ENCODE results near the gene BANF2.

BANF2 gene

DNA sequence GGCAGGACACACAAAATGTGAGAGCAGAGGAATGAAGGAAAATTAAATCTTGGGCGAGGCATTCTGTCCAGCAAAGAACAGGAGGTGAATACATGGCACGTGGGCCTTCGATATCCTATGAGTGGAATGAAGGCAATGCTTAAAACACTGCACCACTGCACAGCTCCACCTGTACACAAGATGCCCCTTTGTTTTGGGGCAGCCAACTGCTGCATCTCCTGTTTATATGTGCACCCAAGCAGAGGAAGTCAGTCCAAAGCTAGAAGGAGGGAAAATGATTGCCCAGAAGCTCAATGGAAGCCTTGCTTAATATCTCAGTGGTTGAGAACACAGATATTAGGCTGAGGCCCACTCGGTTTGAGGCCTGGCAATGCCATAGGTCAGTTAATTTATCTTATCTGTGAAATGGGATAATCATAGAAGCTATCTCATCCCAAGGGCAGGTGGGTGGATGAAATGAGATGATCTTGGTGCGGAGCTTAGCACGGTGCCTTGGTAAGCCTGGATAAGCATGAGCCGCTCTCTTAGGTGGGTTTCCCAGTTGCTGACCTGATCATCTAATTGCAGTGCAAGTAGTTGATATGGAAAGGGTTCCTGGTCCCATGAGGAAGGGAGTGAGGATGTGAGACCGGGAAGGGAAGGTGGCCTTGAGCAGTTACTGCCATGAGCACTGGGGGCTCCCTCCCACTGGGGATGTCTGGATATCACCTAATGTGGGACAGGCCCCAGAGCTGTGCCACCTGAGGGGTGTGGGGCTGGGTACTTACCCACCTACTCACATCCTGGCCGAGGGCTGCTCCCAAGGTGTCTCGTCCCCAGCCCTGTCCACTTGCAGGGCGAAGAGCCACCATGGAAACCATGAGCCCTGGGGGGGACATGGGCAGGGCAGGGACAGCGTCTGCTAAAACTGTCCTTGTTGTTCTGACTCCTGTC lies 9.9 kb downstream of the BANF2 start:
- no peak overlapping the region for H3K27ac ChIP-seq (ENCODE audit: low read length)
- no peaks in the 10 kb centered on the region for H3K36me3 ChIP-seq (ENCODE audit: control insufficient read depth in 2 of 2, insufficient read depth in 2 of 2, low read length in 2 of 2)
- H3K9me3 ChIP-seq (ENCODE audit: control insufficient read depth in 2 of 2, low read length in 2 of 2), result no peaks in the 10 kb centered on the region
- H3K27me3 ChIP-seq (ENCODE audit: control insufficient read depth in 1 of 2, insufficient read depth in 2 of 2, low read length in 2 of 2), result no peaks in the 10 kb centered on the region
- H3K4me1 ChIP-seq (ENCODE audit: control insufficient read depth, insufficient read depth, low read length), result peaks cover 16% of the 10 kb centered on the region
- no peak overlapping the region for H3K9ac ChIP-seq (ENCODE audit: low read length in 2 of 2)
- no peak overlapping the region for H3K4me3 ChIP-seq (ENCODE audit: low read length in 2 of 2)

DNA sequence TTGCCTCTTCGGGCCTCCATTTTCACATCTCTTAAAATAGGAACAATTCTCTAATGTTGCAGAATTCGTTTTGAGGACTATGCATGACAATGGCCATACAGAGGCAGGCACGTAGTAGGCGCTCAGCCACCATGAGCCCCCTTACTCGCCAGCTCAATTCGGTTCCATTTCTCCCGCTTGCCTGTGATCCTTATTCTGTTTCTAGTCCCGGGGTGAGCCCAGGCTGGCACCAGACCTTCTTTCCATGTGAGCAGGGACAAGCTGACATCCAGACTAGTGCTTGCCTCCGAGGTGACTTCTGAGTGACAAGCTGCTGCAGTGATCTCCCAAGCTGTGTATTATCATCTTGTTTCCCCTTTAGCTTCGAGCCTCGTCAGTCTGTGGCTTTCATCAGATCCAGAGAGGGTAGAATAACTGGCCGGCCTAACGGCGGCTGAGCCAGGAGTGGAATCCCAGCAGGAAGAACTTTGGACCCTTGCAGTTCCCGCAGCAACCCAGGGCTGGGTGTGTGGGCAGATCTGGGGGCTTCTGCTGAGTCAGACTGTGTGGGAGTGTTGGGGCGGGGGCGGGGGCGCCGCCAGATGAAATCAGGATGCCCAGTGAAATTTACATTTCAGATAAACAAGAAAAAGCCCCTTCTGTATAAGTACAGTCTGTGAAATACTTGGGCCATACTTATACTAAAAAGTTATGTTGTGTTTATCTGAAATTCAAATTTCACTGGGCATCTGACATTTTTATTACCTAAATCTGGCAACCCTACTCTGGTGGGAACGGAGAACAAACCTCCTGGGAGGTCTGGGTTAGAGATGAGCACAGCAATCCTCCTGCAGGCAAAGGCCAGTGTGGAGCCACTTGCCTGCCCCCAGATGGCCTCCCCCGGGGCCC lies 10.9 kb downstream of the BANF2 start:
- H3K27me3 ChIP-seq (ENCODE audit: control insufficient read depth in 1 of 2, insufficient read depth in 2 of 2, low read length in 2 of 2), result no peaks in the 10 kb centered on the region
- no peak overlapping the region for H3K9ac ChIP-seq (ENCODE audit: low read length in 2 of 2)
- H3K27ac ChIP-seq (ENCODE audit: low read length), result no peak overlapping the region
- no peaks in the 10 kb centered on the region for H3K9me3 ChIP-seq (ENCODE audit: control insufficient read depth in 2 of 2, low read length in 2 of 2)
- no peak overlapping the region for H3K4me3 ChIP-seq (ENCODE audit: low read length in 2 of 2)
- peaks cover 22% of the 10 kb centered on the region for H3K4me1 ChIP-seq (ENCODE audit: control insufficient read depth, insufficient read depth, low read length)
- no peaks in the 10 kb centered on the region for H3K36me3 ChIP-seq (ENCODE audit: control insufficient read depth in 2 of 2, insufficient read depth in 2 of 2, low read length in 2 of 2)

DNA sequence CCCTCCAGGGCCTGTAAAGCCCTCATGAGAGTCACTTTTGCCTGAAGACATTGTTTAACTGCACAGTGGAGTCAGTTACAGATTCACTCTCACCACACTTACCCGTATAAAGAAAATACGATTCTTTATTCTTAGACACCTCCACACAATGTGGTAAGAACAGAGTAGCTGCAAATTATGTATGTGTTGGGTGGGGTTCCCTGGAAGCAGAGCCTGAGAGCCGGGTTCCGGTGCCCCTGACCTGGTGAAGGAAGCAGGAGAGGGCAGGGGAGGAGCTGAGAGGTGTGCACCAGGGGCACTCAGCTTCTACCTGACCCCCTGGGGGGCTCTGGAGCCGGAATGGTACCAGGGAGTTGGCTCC lies 11.5 kb downstream of the BANF2 start:
- no peak overlapping the region for H3K27ac ChIP-seq (ENCODE audit: low read length)
- H3K9ac ChIP-seq (ENCODE audit: low read length in 2 of 2), result no peak overlapping the region
- peaks cover 22% of the 10 kb centered on the region for H3K4me1 ChIP-seq (ENCODE audit: control insufficient read depth, insufficient read depth, low read length)
- no peaks in the 10 kb centered on the region for H3K9me3 ChIP-seq (ENCODE audit: control insufficient read depth in 2 of 2, low read length in 2 of 2)
- no peaks in the 10 kb centered on the region for H3K27me3 ChIP-seq (ENCODE audit: control insufficient read depth in 1 of 2, insufficient read depth in 2 of 2, low read length in 2 of 2)
- H3K36me3 ChIP-seq (ENCODE audit: control insufficient read depth in 2 of 2, insufficient read depth in 2 of 2, low read length in 2 of 2), result no peaks in the 10 kb centered on the region
- H3K4me3 ChIP-seq (ENCODE audit: low read length in 2 of 2), result no peak overlapping the region

DNA sequence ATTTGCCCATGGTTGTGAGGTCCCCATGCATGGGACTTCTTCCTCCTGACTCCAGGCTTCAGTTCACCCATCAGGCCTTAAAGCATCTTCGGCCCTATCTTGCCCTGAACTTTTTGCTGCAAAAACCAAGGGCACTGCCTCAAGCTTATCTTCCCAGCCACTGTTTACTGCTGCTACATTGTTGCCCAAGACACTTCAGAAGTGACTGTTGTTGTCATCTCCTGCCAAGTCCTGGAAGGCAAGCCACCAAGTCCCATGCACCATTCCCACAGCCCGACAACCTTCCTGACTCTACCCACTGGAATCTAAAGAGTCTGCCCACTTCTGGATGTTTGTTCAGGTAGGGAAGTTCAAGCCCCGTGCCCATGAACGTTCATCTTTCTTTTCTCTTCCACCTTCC lies 12.4 kb downstream of the BANF2 start:
- no peak overlapping the region for H3K27ac ChIP-seq (ENCODE audit: low read length)
- no peaks in the 10 kb centered on the region for H3K36me3 ChIP-seq (ENCODE audit: control insufficient read depth in 2 of 2, insufficient read depth in 2 of 2, low read length in 2 of 2)
- no peak overlapping the region for H3K4me3 ChIP-seq (ENCODE audit: low read length in 2 of 2)
- H3K27me3 ChIP-seq (ENCODE audit: control insufficient read depth in 1 of 2, insufficient read depth in 2 of 2, low read length in 2 of 2), result no peaks in the 10 kb centered on the region
- H3K4me1 ChIP-seq (ENCODE audit: control insufficient read depth, insufficient read depth, low read length), result peaks cover 22% of the 10 kb centered on the region
- H3K9me3 ChIP-seq (ENCODE audit: control insufficient read depth in 2 of 2, low read length in 2 of 2), result no peaks in the 10 kb centered on the region
- H3K9ac ChIP-seq (ENCODE audit: low read length in 2 of 2), result no peak overlapping the region

DNA sequence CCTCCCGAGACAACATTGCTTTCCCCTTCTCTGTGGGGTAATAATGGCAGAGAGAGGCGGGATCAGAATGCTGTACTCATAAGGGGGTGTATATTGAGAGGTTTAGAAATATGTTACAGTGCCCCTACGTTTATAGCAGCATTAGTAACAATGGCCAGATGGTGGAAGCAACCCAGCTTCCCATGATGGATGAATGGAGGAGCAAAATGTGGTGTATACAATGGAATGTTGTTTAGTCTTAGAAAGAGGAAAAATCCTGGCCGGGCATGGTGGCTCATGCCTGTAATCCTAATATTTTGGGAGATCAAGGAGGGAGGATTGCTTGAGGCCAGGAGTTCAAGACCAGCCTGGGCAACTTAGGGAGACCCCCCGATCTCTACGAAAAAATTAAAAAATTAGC lies 12.9 kb downstream of the BANF2 start:
- H3K4me1 ChIP-seq (ENCODE audit: control insufficient read depth, insufficient read depth, low read length), result peaks cover 22% of the 10 kb centered on the region
- no peak overlapping the region for H3K9ac ChIP-seq (ENCODE audit: low read length in 2 of 2)
- H3K27me3 ChIP-seq (ENCODE audit: control insufficient read depth in 1 of 2, insufficient read depth in 2 of 2, low read length in 2 of 2), result no peaks in the 10 kb centered on the region
- no peaks in the 10 kb centered on the region for H3K36me3 ChIP-seq (ENCODE audit: control insufficient read depth in 2 of 2, insufficient read depth in 2 of 2, low read length in 2 of 2)
- no peak overlapping the region for H3K4me3 ChIP-seq (ENCODE audit: low read length in 2 of 2)
- no peak overlapping the region for H3K27ac ChIP-seq (ENCODE audit: low read length)
- no peaks in the 10 kb centered on the region for H3K9me3 ChIP-seq (ENCODE audit: control insufficient read depth in 2 of 2, low read length in 2 of 2)

DNA sequence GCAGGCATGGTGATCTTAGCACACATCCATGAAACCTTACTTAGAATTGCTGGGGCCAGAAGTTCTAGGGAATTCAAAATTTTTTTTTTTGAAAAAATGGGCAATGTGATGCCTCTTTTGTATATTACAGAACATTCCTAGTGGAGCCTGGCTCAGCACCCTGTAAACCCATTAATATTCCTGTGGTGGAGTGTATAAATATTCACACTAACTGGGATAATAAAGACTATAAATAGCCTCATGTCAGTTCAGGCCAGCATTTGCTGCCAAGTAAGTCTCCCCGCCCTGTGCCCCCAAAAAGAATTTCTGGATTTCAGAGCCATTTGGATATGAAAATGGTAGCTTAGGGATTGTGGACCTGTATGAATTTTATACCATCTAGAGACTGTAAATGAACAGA lies 14.8 kb downstream of the BANF2 start:
- Histone ChIP-seq H3K36me3 (ENCODE audit: control insufficient read depth in 2 of 2, insufficient read depth in 2 of 2, low read length in 2 of 2) (no peaks in the 10 kb centered on the region), H3K9ac (ENCODE audit: low read length in 2 of 2) (no peak overlapping the region), H3K27ac (ENCODE audit: low read length) (no peak overlapping the region), H3K4me3 (ENCODE audit: low read length in 2 of 2) (no peak overlapping the region), H3K9me3 (ENCODE audit: control insufficient read depth in 2 of 2, low read length in 2 of 2) (no peaks in the 10 kb centered on the region), H3K4me1 (ENCODE audit: control insufficient read depth, insufficient read depth, low read length) (peaks cover 22% of the 10 kb centered on the region), H3K27me3 (ENCODE audit: control insufficient read depth in 1 of 2, insufficient read depth in 2 of 2, low read length in 2 of 2) (no peaks in the 10 kb centered on the region)

DNA sequence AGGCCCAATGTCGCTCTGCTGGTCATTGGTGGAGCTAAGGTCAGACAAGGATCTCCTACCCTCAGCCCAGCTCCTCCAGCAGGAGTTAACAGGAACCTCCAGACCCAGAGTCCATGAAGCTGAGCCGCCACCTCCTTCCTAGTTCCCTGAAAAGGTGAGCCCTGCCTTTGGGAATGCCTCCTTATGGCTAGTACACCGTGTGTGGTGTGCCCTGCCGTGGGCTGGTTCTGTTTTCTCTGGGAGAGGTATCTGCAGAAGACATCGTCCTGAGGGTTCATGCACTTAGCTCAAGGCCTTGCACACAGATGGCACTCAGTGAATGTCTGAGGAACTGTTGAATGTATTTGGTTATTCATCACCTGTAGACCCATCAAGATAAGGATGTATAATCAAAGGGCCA lies 15.3 kb downstream of the BANF2 start:
- no peak overlapping the region for H3K4me3 ChIP-seq (ENCODE audit: low read length in 2 of 2)
- H3K36me3 ChIP-seq (ENCODE audit: control insufficient read depth in 2 of 2, insufficient read depth in 2 of 2, low read length in 2 of 2), result no peaks in the 10 kb centered on the region
- peaks cover 22% of the 10 kb centered on the region for H3K4me1 ChIP-seq (ENCODE audit: control insufficient read depth, insufficient read depth, low read length)
- H3K27ac ChIP-seq (ENCODE audit: low read length), result no peak overlapping the region
- H3K27me3 ChIP-seq (ENCODE audit: control insufficient read depth in 1 of 2, insufficient read depth in 2 of 2, low read length in 2 of 2), result no peaks in the 10 kb centered on the region
- H3K9ac ChIP-seq (ENCODE audit: low read length in 2 of 2), result no peak overlapping the region
- no peaks in the 10 kb centered on the region for H3K9me3 ChIP-seq (ENCODE audit: control insufficient read depth in 2 of 2, low read length in 2 of 2)

DNA sequence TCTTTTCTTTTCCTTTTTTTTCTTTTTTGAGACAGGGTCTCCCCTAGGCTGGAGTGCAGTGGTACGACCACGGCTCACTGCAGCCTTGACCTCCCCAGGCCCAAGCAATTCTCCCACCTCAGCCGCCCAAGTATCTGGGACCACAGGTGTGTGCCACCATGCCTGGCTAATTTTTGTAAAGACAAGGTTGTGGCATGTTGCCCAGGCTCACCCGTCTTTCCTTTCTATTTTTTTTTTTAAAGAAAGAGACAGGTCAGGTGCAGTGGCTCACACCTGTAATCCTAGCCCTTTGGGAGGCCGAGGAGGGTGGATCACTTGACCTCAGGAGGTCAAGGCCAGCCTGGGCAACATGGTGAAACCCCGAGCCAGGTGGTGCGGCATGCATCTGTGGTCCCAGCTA lies 16.6 kb downstream of the BANF2 start:
- H3K9ac ChIP-seq (ENCODE audit: low read length in 2 of 2), result no peak overlapping the region
- peaks cover 22% of the 10 kb centered on the region for H3K4me1 ChIP-seq (ENCODE audit: control insufficient read depth, insufficient read depth, low read length)
- H3K4me3 ChIP-seq (ENCODE audit: low read length in 2 of 2), result no peak overlapping the region
- H3K9me3 ChIP-seq (ENCODE audit: control insufficient read depth in 2 of 2, low read length in 2 of 2), result no peaks in the 10 kb centered on the region
- H3K27ac ChIP-seq (ENCODE audit: low read length), result no peak overlapping the region
- H3K27me3 ChIP-seq (ENCODE audit: control insufficient read depth in 1 of 2, insufficient read depth in 2 of 2, low read length in 2 of 2), result no peaks in the 10 kb centered on the region
- H3K36me3 ChIP-seq (ENCODE audit: control insufficient read depth in 2 of 2, insufficient read depth in 2 of 2, low read length in 2 of 2), result no peaks in the 10 kb centered on the region

DNA sequence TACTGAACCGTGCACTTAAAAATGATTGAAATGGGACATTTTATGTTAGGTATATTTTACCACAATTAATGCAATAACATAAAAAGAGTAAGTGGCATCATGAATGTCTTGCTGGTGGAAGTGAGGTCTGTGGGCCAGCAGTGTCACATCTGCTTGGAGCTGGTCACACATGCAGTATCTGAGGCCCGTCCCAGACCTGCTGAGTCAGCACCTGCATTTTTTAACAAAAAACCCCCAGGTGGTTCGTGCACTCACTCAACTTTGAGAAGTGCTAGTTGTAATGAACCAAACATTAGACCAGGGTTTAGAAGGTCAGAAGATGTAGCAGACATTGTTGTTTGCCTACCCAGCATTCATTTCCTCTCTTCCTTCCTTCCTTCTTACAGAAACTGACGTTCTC lies 21.0 kb downstream of the BANF2 start:
- Histone ChIP-seq H3K4me3 (ENCODE audit: low read length in 2 of 2) (no peak overlapping the region), H3K4me1 (ENCODE audit: control insufficient read depth, insufficient read depth, low read length) (no peaks in the 10 kb centered on the region), H3K9ac (ENCODE audit: low read length in 2 of 2) (no peak overlapping the region), H3K9me3 (ENCODE audit: control insufficient read depth in 2 of 2, low read length in 2 of 2) (no peaks in the 10 kb centered on the region), H3K27ac (ENCODE audit: low read length) (no peak overlapping the region), H3K27me3 (ENCODE audit: control insufficient read depth in 1 of 2, insufficient read depth in 2 of 2, low read length in 2 of 2) (no peaks in the 10 kb centered on the region), H3K36me3 (ENCODE audit: control insufficient read depth in 2 of 2, insufficient read depth in 2 of 2, low read length in 2 of 2) (no peaks in the 10 kb centered on the region)

DNA sequence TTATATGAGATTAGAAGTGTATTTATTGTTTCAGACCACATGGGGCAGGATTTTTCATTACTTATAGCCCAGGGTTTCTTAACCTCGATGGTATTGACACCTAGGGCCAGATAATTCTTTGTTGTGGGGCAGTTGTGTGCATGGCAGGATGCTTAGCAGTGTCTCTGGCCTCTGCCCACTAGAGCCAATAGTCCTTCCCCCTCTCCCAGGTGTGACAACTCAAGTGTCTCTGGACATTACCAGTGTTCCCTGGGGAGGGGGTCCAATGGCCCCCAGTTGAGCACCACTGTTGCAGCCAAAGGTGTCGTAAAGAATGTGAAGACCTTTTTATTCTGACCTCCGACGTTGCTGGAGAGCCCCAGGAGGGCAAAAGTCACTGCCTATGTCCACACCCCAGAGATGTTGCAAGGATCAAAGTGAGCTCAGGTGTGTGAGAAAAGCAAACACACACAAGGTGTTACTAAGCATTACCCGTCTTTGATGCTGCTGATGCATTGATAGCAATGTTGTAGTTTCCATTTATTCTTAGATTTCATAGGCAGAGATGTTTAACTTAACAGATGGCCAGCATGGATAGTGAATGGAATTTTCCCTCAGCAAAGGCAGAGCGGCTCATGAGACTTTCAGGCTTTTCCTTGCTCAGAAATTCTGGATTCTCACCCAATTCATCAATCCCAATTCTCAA lies 22.2 kb downstream of the BANF2 start:
- Histone ChIP-seq H3K27me3 (ENCODE audit: control insufficient read depth in 1 of 2, insufficient read depth in 2 of 2, low read length in 2 of 2) (no peaks in the 10 kb centered on the region), H3K4me1 (ENCODE audit: control insufficient read depth, insufficient read depth, low read length) (no peaks in the 10 kb centered on the region), H3K36me3 (ENCODE audit: control insufficient read depth in 2 of 2, insufficient read depth in 2 of 2, low read length in 2 of 2) (no peaks in the 10 kb centered on the region), H3K9me3 (ENCODE audit: control insufficient read depth in 2 of 2, low read length in 2 of 2) (no peaks in the 10 kb centered on the region), H3K27ac (ENCODE audit: low read length) (no peak overlapping the region), H3K9ac (ENCODE audit: low read length in 2 of 2) (no peak overlapping the region), H3K4me3 (ENCODE audit: low read length in 2 of 2) (no peak overlapping the region)

Data from stomach smooth muscle (tissue), 2 donors.